HCT116 (cell line): Measurements from ENCODE around the gene SAMD1. TPM values are rescaled to one million over a fixed set of nuclear protein-coding genes. Genes with fewer than 3 reads are reported as not detected.

Source experiments
- ATAC-seq: fragments of 200-7000 bp; cut with Tn5 transposase; 2 replicates; pipeline ENCODE4 v1.9.1; 2020; ENCODE audit warnings: mild to moderate bottlenecking, moderate library complexity
- BruUV-seq: library from RNA; stranded (reverse); fragments of 400-500 nt; replicated peaks from 2 replicates; lab custom pipeline; 2021; lab: Mats Ljungman, UMichigan
- CTCF ChIA-PET: fragments of 300-600 bp; sonication (Branson Sonifier 250); formaldehyde crosslinking; loops from one replicate; lab custom pipeline; 2021; ENCODE audit warnings: antibody characterized with exemption; lab: Charles Lee
- POLR2A ChIA-PET: fragments of 300-600, 350-600 bp; sonication (Branson Sonifier 250); formaldehyde crosslinking; loops from one replicate; lab custom pipeline; 2021; ENCODE audit warnings: antibody characterized with exemption; lab: Charles Lee
- RAD21 ChIA-PET, 2 experiments: fragments of 300-600 bp; sonication (Branson Sonifier 250); formaldehyde crosslinking; loops; one replicate each; lab custom pipeline; 2023; ENCODE audit warnings: low total read pairs in 2 of 2; ENCODE audit not compliant: uncharacterized antibody in 2 of 2, unreplicated experiment in 2 of 2, low non-redundant PET in 1 of 2; lab: Charles Lee
- DNase-seq: peaks from one replicate; pipeline ENCODE4 v3.0.0-alpha.2; 2010; ENCODE audit warnings: low read depth, low spot score
- H2AFZ ChIP-seq: fragments of 200-600 bp; shearing (Covaris generic), sonication (generic); 2 replicates; pipeline ENCODE4 v1.6.1; 2017; ENCODE audit warnings: low read depth, mixed run types, mixed read lengths, antibody characterized with exemption, low read length; ENCODE audit not compliant: poor library complexity, severe bottlenecking
- H3K27ac ChIP-seq: 2 replicates; pipeline ENCODE4 v1.5.1; 2012; ENCODE audit warnings: low read depth, low read length
- H3K27me3 ChIP-seq: fragments of 200-600 bp; sonication (generic); 2 replicates; pipeline ENCODE4 v1.6.1; 2016; ENCODE audit warnings: mixed run types, low read length, mixed read lengths; ENCODE audit not compliant: insufficient read depth
- H3K36me3 ChIP-seq, 2 experiments: fragments of 200-500 bp in 1 of 2; fragments of 200-600 bp in 1 of 2; sonication (Bioruptor generic) in 1 of 2; sonication (generic) in 1 of 2; 2 replicates each; pipeline versions ENCODE4 v1.5.1 to v1.6.1; 2014 to 2016; ENCODE audit warnings: low read length in 2 of 2, inconsistent platforms in 1 of 2, mixed read lengths in 1 of 2, mixed run types in 1 of 2; ENCODE audit not compliant: insufficient read depth in 2 of 2, control insufficient read depth in 1 of 2
- H3K4me1 ChIP-seq, 2 experiments: fragments of 200-600 bp in 1 of 2; sonication (generic) in 1 of 2; 2 replicates each; pipeline versions ENCODE4 v1.5.1 to v1.6.1; 2012 to 2017; ENCODE audit warnings: low read length in 2 of 2, inconsistent platforms in 1 of 2, mild to moderate bottlenecking in 1 of 2, mixed read lengths in 1 of 2, mixed run types in 1 of 2, moderate library complexity in 1 of 2; ENCODE audit not compliant: insufficient read depth in 2 of 2, control insufficient read depth in 1 of 2
- H3K4me2 ChIP-seq: fragments of 200-600 bp; sonication (generic); 2 replicates; pipeline ENCODE4 v1.6.1; 2017; ENCODE audit warnings: mixed run types, low read length, mixed read lengths
- H3K4me3 ChIP-seq, 2 experiments: fragments of 200-600 bp in 1 of 2; sonication (generic) in 1 of 2; replicated peaks in 1 of 2; 2 replicates each; pipeline ENCODE4 v1.5.1; 2011 to 2016; ENCODE audit warnings: low read length in 2 of 2, control low read depth in 1 of 2, low read depth in 1 of 2, mild to moderate bottlenecking in 1 of 2, mixed read lengths in 1 of 2, mixed run types in 1 of 2
- H3K79me2 ChIP-seq: fragments of 200-600 bp; sonication (generic); 2 replicates; pipeline ENCODE4 v1.6.1; 2017; ENCODE audit warnings: mild to moderate bottlenecking, mixed run types, low read length, moderate library complexity, mixed read lengths; ENCODE audit not compliant: insufficient read depth
- H3K9ac ChIP-seq: fragments of 200-600 bp; sonication (generic); 2 replicates; pipeline ENCODE4 v1.6.1; 2016; ENCODE audit warnings: low read length, mixed read lengths
- H3K9me2 ChIP-seq: fragments of 200-600 bp; sonication (generic), shearing (Covaris generic); 2 replicates; pipeline ENCODE4 v1.6.1; 2017; ENCODE audit warnings: mixed run types, mild to moderate bottlenecking, moderate library complexity; ENCODE audit not compliant: insufficient read depth
- H3K9me3 ChIP-seq, 2 experiments: fragments of 200-500 bp in 1 of 2; fragments of 200-600 bp in 1 of 2; sonication (Bioruptor generic) in 1 of 2; sonication (generic) in 1 of 2; 2 replicates each; pipeline ENCODE4 v1.6.1; 2014 to 2017; ENCODE audit warnings: low read length in 2 of 2, mixed read lengths in 2 of 2, inconsistent platforms in 1 of 2, low read depth in 1 of 2, mild to moderate bottlenecking in 1 of 2, mixed run types in 1 of 2, moderate library complexity in 1 of 2; ENCODE audit not compliant: control insufficient read depth in 1 of 2, insufficient read depth in 1 of 2
- H4K20me1 ChIP-seq: fragments of 200-600 bp; sonication (generic), shearing (Covaris generic); 2 replicates; pipeline ENCODE4 v1.6.1; 2017; ENCODE audit warnings: mixed run types, mild to moderate bottlenecking, moderate library complexity; ENCODE audit not compliant: insufficient read depth
- CEBPB ChIP-seq: IDR thresholded peaks from 2 replicates; pipeline ENCODE4 v1.6.1; 2012; ENCODE audit warnings: low read depth
- CTCF ChIP-seq, 3 experiments: fragments of 200-600 bp in 1 of 3; sonication (generic) in 1 of 3; IDR thresholded peaks in 2 of 3; conservative IDR thresholded peaks in 1 of 3; 2 replicates each; pipeline ENCODE4 v1.5.1; 2012 to 2017; ENCODE audit warnings: low read depth in 2 of 3, low read length in 2 of 3, antibody characterized with exemption in 1 of 3, borderline replicate concordance in 1 of 3, control low read depth in 1 of 3, mild to moderate bottlenecking in 1 of 3, mixed read lengths in 1 of 3, mixed run types in 1 of 3, moderate library complexity in 1 of 3; ENCODE audit not compliant: insufficient read depth in 1 of 3
- EGR1 ChIP-seq: IDR thresholded peaks from 2 replicates; pipeline ENCODE4 v1.6.1; 2012; ENCODE audit warnings: low read depth
- ELF1 ChIP-seq: IDR thresholded peaks from 2 replicates; pipeline ENCODE4 v1.6.1; 2012; ENCODE audit warnings: low read depth, borderline replicate concordance
- FOSL1 ChIP-seq: IDR thresholded peaks from 2 replicates; pipeline ENCODE4 v1.6.1; 2012; ENCODE audit warnings: low read depth
- JUND ChIP-seq: IDR thresholded peaks from 2 replicates; pipeline ENCODE4 v1.6.1; 2012
- RAD21 ChIP-seq: IDR thresholded peaks from 2 replicates; pipeline ENCODE4 v1.6.1; 2012; ENCODE audit warnings: low read depth, mild to moderate bottlenecking
- SRF ChIP-seq: IDR thresholded peaks from 2 replicates; pipeline ENCODE4 v1.6.1; 2012; ENCODE audit warnings: low read depth
- YY1 ChIP-seq: IDR thresholded peaks from 2 replicates; pipeline ENCODE4 v1.6.1; 2011; ENCODE audit warnings: low read length, low read depth, moderate library complexity, mild to moderate bottlenecking; ENCODE audit not compliant: insufficient replicate concordance; ENCODE audit errors: extremely low read depth
- ZNF274 ChIP-seq: fragments of 200-500 bp; sonication (Bioruptor generic); IDR thresholded peaks from 2 replicates; pipeline ENCODE4 v1.6.1; 2014; ENCODE audit warnings: mild to moderate bottlenecking, low read depth, low read length, inconsistent platforms
- intact Hi-C: fragments of 100-400 bp; cut with micrococcal nuclease; formaldehyde crosslinking; loops from 2 replicates; pipeline ENCODE4 v1.10.0; 2022
- total RNA-seq: library from RNA; stranded (reverse); gene quantifications from one replicate; pipeline ENCODE4 v1.2.1, GENCODE V29; 2021; ENCODE audit not compliant: unreplicated experiment

Gene SAMD1
- total RNA-seq, 1 experiment from 2014 or later, result 62.9 TPM

DNA sequence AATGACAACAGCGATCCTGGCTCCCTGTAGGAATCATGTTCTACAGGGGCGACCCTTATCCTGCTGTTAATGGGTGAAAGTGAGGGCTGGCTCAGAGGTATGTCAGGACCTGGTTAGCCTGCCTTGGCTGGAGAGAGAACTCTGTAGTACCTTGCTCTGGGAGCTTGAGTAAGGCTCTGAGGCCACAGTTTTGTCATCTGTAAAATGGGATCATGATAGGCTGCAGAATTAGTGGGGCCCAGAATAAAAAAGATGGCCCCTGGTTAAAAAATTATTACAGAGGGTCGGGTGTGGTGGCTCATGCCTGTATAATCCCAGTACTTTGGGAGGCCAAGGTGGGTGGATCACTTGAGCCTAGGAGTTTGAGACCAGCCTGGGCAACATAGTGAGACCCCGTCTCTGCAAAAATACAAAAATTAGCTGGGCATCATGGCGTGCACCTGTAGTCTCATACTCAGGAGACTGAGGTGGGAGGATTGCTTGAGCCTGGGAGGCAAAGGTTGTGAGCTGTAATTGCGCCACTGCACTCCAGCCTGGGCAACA lies 10.5 kb upstream of the SAMD1 start (continued):
- TF ChIP-seq ZNF274 (no peak), ELF1 (no peak), RAD21 (no peak), CTCF (IDR thresholded peaks at IDR 0.05 in 2 of 3, conservative IDR thresholded peaks at IDR 0.05 in 1 of 3; ENCODE audit: borderline replicate concordance in 1 of 3, insufficient read depth in 1 of 3, low read depth in 2 of 3, low read length in 2 of 3) (no peak), EGR1 (no peak), YY1 (no peak)

GRCh38 chr19:14097532-14098151 lies 7.1 kb upstream of the SAMD1 start:
- Histone ChIP-seq H3K27ac (no peak overlapping the region), H4K20me1 (no peaks in the 10 kb centered on the region), H3K27me3 (no peaks in the 10 kb centered on the region), H3K4me2 (no peak overlapping the region), H3K4me1 (0 out of 4 replicates have a peak, but pooled peaks cover 0 to 4% of the 10 kb centered on the region in 2 experiments), H3K9ac (no peak overlapping the region), H3K9me3 (peaks cover 3 to 7% of the 10 kb centered on the region in 2 experiments; a peak in 1 of 4 replicates), H3K9me2 (no peaks in the 10 kb centered on the region), H3K4me3 (no peak overlapping the region), H3K79me2 (no peaks in the 10 kb centered on the region), H3K36me3 (peaks cover 6 to 18% of the 10 kb centered on the region in 2 experiments), H2AFZ (no peak overlapping the region)
- ChIA-PET RAD21 (no interaction called here), POLR2A (no interaction called here), CTCF (no interaction called here)
- ATAC-seq (peak; percentile 64), DNase-seq (no peak)
- intact Hi-C loops, result no loop called here
- no peak for TF ChIP-seq JUND
- TF ChIP-seq FOSL1, result no peak
- TF ChIP-seq CEBPB, result no peak
- TF ChIP-seq SRF, result no peak
- peak; percentile 30; the same call in 1 of the 2 replicates for TF ChIP-seq RAD21
- TF ChIP-seq CTCF (IDR thresholded peaks at IDR 0.05 in 2 of 3, conservative IDR thresholded peaks at IDR 0.05 in 1 of 3; ENCODE audit: borderline replicate concordance in 1 of 3, insufficient read depth in 1 of 3, low read depth in 2 of 3, low read length in 2 of 3), result peak; percentile 10 to 32 (median 32); a peak in 3 of 6 replicates
- no TSS peak for BruUV-seq
